ENCODE measurements around the gene GPR137.

Gene GPR137

GRCh38 chr11:64246871-64247728, 38.5 kb upstream of the GPR137 start, which contains the start of gene PPP1R14B:
PPP1R14B (minus strand) TSS chr11:64246943; CDS start chr11:64246673, 270 bp downstream.
- peak; percentile 92 for DNase-seq (ENCODE audit: low spot score)
- H3K27ac ChIP-seq (ENCODE audit: poor library complexity, severe bottlenecking) = peak within 1 kb of the TSS; percentile 98
- ATAC-seq (ENCODE audit: low read depth) = peak; percentile 49

GRCh38 chr11:64247729-64248531, 37.7 kb upstream of the GPR137 start:
- no peak for ATAC-seq (ENCODE audit: low read depth)

More at GRCh38 chr11:64246871-64247728, 38.5 kb upstream of the GPR137 start, which contains the start of gene PPP1R14B:
- H3K36me3 ChIP-seq (ENCODE audit: low read depth) = peaks cover 30% of the 10 kb centered on the region
- no peaks in the 10 kb centered on the region for H3K9me3 ChIP-seq (ENCODE audit: severe bottlenecking)
- peaks cover 5% of the 10 kb centered on the region for H3K4me1 ChIP-seq (ENCODE audit: insufficient read depth, poor library complexity, severe bottlenecking)
- peak; percentile 15 for TF ChIP-seq CTCF (IDR thresholded peaks at IDR 0.05; ENCODE audit: poor library complexity, severe bottlenecking)
- peak within 1 kb of the TSS; percentile 76 for H3K4me3 ChIP-seq (ENCODE audit: severe bottlenecking)
- H3K27me3 ChIP-seq (ENCODE audit: insufficient read depth, poor library complexity, severe bottlenecking) = no peaks in the 10 kb centered on the region

GRCh38 chr11:64248578-64248977, 37.1 kb upstream of the GPR137 start:
- H3K27ac ChIP-seq (ENCODE audit: poor library complexity, severe bottlenecking) = peak overlapping the region; percentile 98
- ATAC-seq (ENCODE audit: low read depth) (no peak), DNase-seq (ENCODE audit: low spot score) (no peak)
- H3K9me3 ChIP-seq (ENCODE audit: severe bottlenecking) = no peaks in the 10 kb centered on the region
- peaks cover 8% of the 10 kb centered on the region for H3K4me1 ChIP-seq (ENCODE audit: insufficient read depth, poor library complexity, severe bottlenecking)
- no peaks in the 10 kb centered on the region for H3K27me3 ChIP-seq (ENCODE audit: insufficient read depth, poor library complexity, severe bottlenecking)
- peaks cover 22% of the 10 kb centered on the region for H3K36me3 ChIP-seq (ENCODE audit: low read depth)
- no peak overlapping the region for H3K4me3 ChIP-seq (ENCODE audit: severe bottlenecking)
- TF ChIP-seq CTCF (IDR thresholded peaks at IDR 0.05; ENCODE audit: poor library complexity, severe bottlenecking) = no peak

More at GRCh38 chr11:64247729-64248531, 37.7 kb upstream of the GPR137 start:
- Histone ChIP-seq H3K4me1 (ENCODE audit: insufficient read depth, poor library complexity, severe bottlenecking) (peaks cover 4% of the 10 kb centered on the region), H3K9me3 (ENCODE audit: severe bottlenecking) (no peaks in the 10 kb centered on the region), H3K36me3 (ENCODE audit: low read depth) (peaks cover 24% of the 10 kb centered on the region), H3K27me3 (ENCODE audit: insufficient read depth, poor library complexity, severe bottlenecking) (no peaks in the 10 kb centered on the region), H3K27ac (ENCODE audit: poor library complexity, severe bottlenecking) (peak overlapping the region; percentile 98), H3K4me3 (ENCODE audit: severe bottlenecking) (peak overlapping the region; percentile 76)
- no peak for DNase-seq (ENCODE audit: low spot score)
- TF ChIP-seq CTCF (IDR thresholded peaks at IDR 0.05; ENCODE audit: poor library complexity, severe bottlenecking) = no peak

- peaks cover 8% of the 10 kb centered on the region for H3K4me1 ChIP-seq (ENCODE audit: insufficient read depth, poor library complexity, severe bottlenecking)
- TF ChIP-seq CTCF (IDR thresholded peaks at IDR 0.05; ENCODE audit: poor library complexity, severe bottlenecking) = no peak
- no peak overlapping the region for H3K27ac ChIP-seq (ENCODE audit: poor library complexity, severe bottlenecking)
Observed at GRCh38 chr11:64249038-64249437, 36.6 kb upstream of the GPR137 start.

More at GRCh38 chr11:64249038-64249437, 36.6 kb upstream of the GPR137 start:
- Histone ChIP-seq H3K4me3 (ENCODE audit: severe bottlenecking) (no peak overlapping the region), H3K9me3 (ENCODE audit: severe bottlenecking) (no peaks in the 10 kb centered on the region), H3K36me3 (ENCODE audit: low read depth) (peaks cover 19% of the 10 kb centered on the region), H3K27me3 (ENCODE audit: insufficient read depth, poor library complexity, severe bottlenecking) (no peaks in the 10 kb centered on the region)
- DNase-seq (ENCODE audit: low spot score) (no peak), ATAC-seq (ENCODE audit: low read depth) (no peak)

Data from RWPE2 (cell line).